HT-29 (cell line): ENCODE data around the gene GFPT2. TPM values are rescaled to one million over a fixed set of nuclear protein-coding genes. Genes with fewer than 3 reads are reported as not detected.

Experiments used
- DNase-seq: peaks from one replicate; pipeline ENCODE4 v3.0.0-alpha.2; 2015; ENCODE audit warnings: low spot score
- total RNA-seq: library from RNA; depleted of rRNA; stranded (reverse); fragments of >200 nt; shearing (Covaris generic); gene quantifications from 2 replicates; pipeline ENCODE4 v1.2.3, GENCODE V29; 2014

GFPT2 gene
- total RNA-seq, 1 experiment from 2014 or later: 0.10 TPM

- DNase-seq: no peak
Observed at GRCh38 chr5:180378438-180379344, 25.6 kb upstream of the GFPT2 start.

GRCh38 chr5:180377556-180378197 lies 24.5 kb upstream of the GFPT2 start:
- DNase-seq: no peak

GRCh38 chr5:180376511-180376910 lies 23.4 kb upstream of the GFPT2 start:
- no peak for DNase-seq

- no peak for DNase-seq
Observed at GRCh38 chr5:180375955-180376354, 22.8 kb upstream of the GFPT2 start.

GRCh38 chr5:180375291-180375690 lies 22.2 kb upstream of the GFPT2 start:
- DNase-seq: no peak

GRCh38 chr5:180373870-180374269 lies 20.7 kb upstream of the GFPT2 start:
- DNase-seq: no peak

- DNase-seq: no peak
Observed at GRCh38 chr5:180373454-180373853, 20.3 kb upstream of the GFPT2 start.

- no peak for DNase-seq
Observed at GRCh38 chr5:180371949-180372348, 18.8 kb upstream of the GFPT2 start.

GRCh38 chr5:180370861-180371641 lies 17.9 kb upstream of the GFPT2 start:
- DNase-seq: no peak

- DNase-seq: no peak
Observed at GRCh38 chr5:180367991-180368390, 14.9 kb upstream of the GFPT2 start.

GRCh38 chr5:180367300-180367699 lies 14.2 kb upstream of the GFPT2 start:
- no peak for DNase-seq

- DNase-seq: no peak
Observed at GRCh38 chr5:180366326-180366725, 13.2 kb upstream of the GFPT2 start.

- DNase-seq: no peak
Observed at GRCh38 chr5:180365829-180366228, 12.7 kb upstream of the GFPT2 start.

GRCh38 chr5:180364306-180364856 lies 11.2 kb upstream of the GFPT2 start:
- no peak for DNase-seq

GRCh38 chr5:180360078-180360957 lies 7.2 kb upstream of the GFPT2 start:
- no peak for DNase-seq

GRCh38 chr5:180358694-180359093 lies 5.6 kb upstream of the GFPT2 start:
- DNase-seq: no peak

- DNase-seq: no peak
Observed at GRCh38 chr5:180358179-180358578, 5.0 kb upstream of the GFPT2 start.

- DNase-seq: no peak
Observed at GRCh38 chr5:180354966-180355365, 1.8 kb upstream of the GFPT2 start.

- DNase-seq: no peak
Observed at GRCh38 chr5:180353980-180354452, 880 bp upstream of the GFPT2 start.

GRCh38 chr5:180352116-180353047 lies 754 bp downstream of the GFPT2 start:
- DNase-seq: no peak
